ENCODE measurements around the gene SH3BP4.

The SH3BP4 gene

GRCh38 chr2:234963773-234964615, 12.2 kb downstream of the SH3BP4 start:
- DNase-seq (ENCODE audit: low read depth in 1 of 2, low spot score in 1 of 2): no peak
- TF ChIP-seq JUND (IDR thresholded peaks at IDR 0.05; ENCODE audit: low read depth): no peak
- in situ Hi-C loops (cut with HindIII; ENCODE audit: low pct_unique_long_range_greater_than_20kb, low sequenced_read_pairs): no loop called here

GRCh38 chr2:234964631-234965461, 13.0 kb downstream of the SH3BP4 start:
- in situ Hi-C loops (cut with HindIII; ENCODE audit: low pct_unique_long_range_greater_than_20kb, low sequenced_read_pairs): no loop called here
- TF ChIP-seq JUND (IDR thresholded peaks at IDR 0.05; ENCODE audit: low read depth): no peak
- no peak for DNase-seq (ENCODE audit: low read depth in 1 of 2, low spot score in 1 of 2)

- TF ChIP-seq JUND (IDR thresholded peaks at IDR 0.05; ENCODE audit: low read depth): no peak
- in situ Hi-C loops (cut with HindIII; ENCODE audit: low pct_unique_long_range_greater_than_20kb, low sequenced_read_pairs): no loop called here
- no peak for DNase-seq (ENCODE audit: low read depth in 1 of 2, low spot score in 1 of 2)
Measured at GRCh38 chr2:234966340-234966739, 14.5 kb downstream of the SH3BP4 start.

- no peak for TF ChIP-seq JUND (IDR thresholded peaks at IDR 0.05; ENCODE audit: low read depth)
- DNase-seq (ENCODE audit: low read depth in 1 of 2, low spot score in 1 of 2): no peak
- in situ Hi-C loops (cut with HindIII; ENCODE audit: low pct_unique_long_range_greater_than_20kb, low sequenced_read_pairs): no loop called here
Measured at GRCh38 chr2:234967201-234967869, 15.5 kb downstream of the SH3BP4 start.

- no peak for DNase-seq (ENCODE audit: low read depth in 1 of 2, low spot score in 1 of 2)
- no peak for TF ChIP-seq JUND (IDR thresholded peaks at IDR 0.05; ENCODE audit: low read depth)
Measured at GRCh38 chr2:234967870-234968208, 16.0 kb downstream of the SH3BP4 start.

GRCh38 chr2:234968631-234969305, 17.0 kb downstream of the SH3BP4 start:
- no peak for DNase-seq (ENCODE audit: low read depth in 1 of 2, low spot score in 1 of 2)
- no peak for TF ChIP-seq JUND (IDR thresholded peaks at IDR 0.05; ENCODE audit: low read depth)
- in situ Hi-C loops (cut with HindIII; ENCODE audit: low pct_unique_long_range_greater_than_20kb, low sequenced_read_pairs): no loop called here

More at GRCh38 chr2:234967870-234968208, 16.0 kb downstream of the SH3BP4 start:
- in situ Hi-C loops (cut with HindIII; ENCODE audit: low pct_unique_long_range_greater_than_20kb, low sequenced_read_pairs): no loop called here

- DNase-seq (ENCODE audit: low read depth in 1 of 2, low spot score in 1 of 2): no peak
- in situ Hi-C loops (cut with HindIII; ENCODE audit: low pct_unique_long_range_greater_than_20kb, low sequenced_read_pairs): no loop called here
- TF ChIP-seq JUND (IDR thresholded peaks at IDR 0.05; ENCODE audit: low read depth): no peak
Measured at GRCh38 chr2:234969306-234970098, 17.7 kb downstream of the SH3BP4 start.

GRCh38 chr2:234970099-234970440, 18.3 kb downstream of the SH3BP4 start:
- in situ Hi-C loops (cut with HindIII; ENCODE audit: low pct_unique_long_range_greater_than_20kb, low sequenced_read_pairs): no loop called here
- TF ChIP-seq JUND (IDR thresholded peaks at IDR 0.05; ENCODE audit: low read depth): no peak
- no peak for DNase-seq (ENCODE audit: low read depth in 1 of 2, low spot score in 1 of 2)

GRCh38 chr2:234970477-234970882, 18.7 kb downstream of the SH3BP4 start:
- in situ Hi-C loops (cut with HindIII; ENCODE audit: low pct_unique_long_range_greater_than_20kb, low sequenced_read_pairs): no loop called here

GRCh38 chr2:234971496-234971895, 19.7 kb downstream of the SH3BP4 start:
- TF ChIP-seq JUND (IDR thresholded peaks at IDR 0.05; ENCODE audit: low read depth): no peak
- in situ Hi-C loops (cut with HindIII; ENCODE audit: low pct_unique_long_range_greater_than_20kb, low sequenced_read_pairs): no loop called here
- no peak for DNase-seq (ENCODE audit: low read depth in 1 of 2, low spot score in 1 of 2)

More at GRCh38 chr2:234970477-234970882, 18.7 kb downstream of the SH3BP4 start:
- no peak for DNase-seq (ENCODE audit: low read depth in 1 of 2, low spot score in 1 of 2)
- TF ChIP-seq JUND (IDR thresholded peaks at IDR 0.05; ENCODE audit: low read depth): no peak

GRCh38 chr2:234973008-234973407, 21.2 kb downstream of the SH3BP4 start:
- DNase-seq (ENCODE audit: low read depth in 1 of 2, low spot score in 1 of 2): no peak
- no peak for TF ChIP-seq JUND (IDR thresholded peaks at IDR 0.05; ENCODE audit: low read depth)
- in situ Hi-C loops (cut with HindIII; ENCODE audit: low pct_unique_long_range_greater_than_20kb, low sequenced_read_pairs): no loop called here
